Activated CD8-positive, alpha-beta memory T cell treated with anti-CD3 and anti-CD28 coated beads, Interleukin-2, amount 50 U/mL, for 24 hours (primary cell): ENCODE measurements around the gene ADAMTS16.

Experiments
- DNase-seq: peaks from one replicate; pipeline ENCODE4 v3.0.0-alpha.2; 2020; ENCODE audit errors: extremely low read depth

Gene ADAMTS16

DNA sequence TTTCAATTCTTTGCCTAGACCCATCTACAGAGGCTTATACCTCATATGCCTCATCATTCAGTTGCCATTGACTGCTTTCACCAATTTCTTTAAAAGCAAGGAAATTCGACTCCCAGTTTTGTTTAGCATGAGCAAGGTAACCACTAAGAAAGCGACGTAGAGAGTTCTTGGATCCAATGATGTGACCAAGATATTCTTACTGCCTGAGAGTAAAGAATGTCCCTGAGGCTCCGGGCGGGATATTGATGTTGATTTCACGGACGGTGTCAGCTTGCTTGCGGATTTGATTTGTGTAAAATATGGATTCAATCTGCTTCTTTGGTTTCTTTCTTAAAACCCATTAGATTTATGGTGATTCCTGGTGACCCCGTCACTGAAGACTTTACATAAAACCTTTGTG is 147.3 kb downstream of the ADAMTS16 start:
- no peak for DNase-seq

DNA sequence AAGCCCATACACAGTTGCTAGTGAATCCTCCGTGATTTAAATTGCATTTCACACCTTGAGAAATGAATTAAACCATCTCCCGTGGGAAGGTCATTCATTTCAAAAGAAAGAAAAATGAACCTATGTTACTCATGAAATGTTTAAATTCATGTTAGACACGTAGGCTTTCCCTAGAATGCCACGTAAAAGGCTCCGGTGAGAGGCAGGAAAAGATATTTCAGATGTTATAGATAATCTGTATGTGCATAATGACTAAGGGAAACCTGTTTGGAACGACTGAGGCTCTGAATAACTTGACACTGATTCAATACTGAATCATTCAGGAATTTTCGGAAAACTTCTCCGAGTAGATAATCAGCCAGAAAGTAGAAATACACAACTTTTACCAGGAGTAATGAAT is 148.1 kb downstream of the ADAMTS16 start:
- DNase-seq = no peak

DNA sequence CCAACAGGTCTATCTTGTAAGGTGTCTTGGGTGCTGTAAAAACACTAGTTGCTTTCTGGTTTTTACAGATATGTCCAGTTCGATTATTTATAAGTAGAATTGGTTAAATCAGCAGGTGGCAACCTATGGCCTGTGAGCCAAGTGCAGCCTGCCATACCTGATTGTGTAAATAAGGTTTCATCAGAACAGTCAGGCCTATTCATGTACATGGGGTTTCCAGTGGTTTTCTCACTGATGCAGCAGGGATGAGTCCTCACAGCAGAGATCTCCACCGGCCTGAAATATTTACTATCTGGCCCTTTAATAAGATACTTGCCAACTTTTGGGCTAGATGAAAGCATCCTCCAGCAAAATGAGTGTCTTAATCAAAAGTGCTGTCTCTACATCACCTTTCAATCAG is 149.4 kb downstream of the ADAMTS16 start:
- DNase-seq = no peak

DNA sequence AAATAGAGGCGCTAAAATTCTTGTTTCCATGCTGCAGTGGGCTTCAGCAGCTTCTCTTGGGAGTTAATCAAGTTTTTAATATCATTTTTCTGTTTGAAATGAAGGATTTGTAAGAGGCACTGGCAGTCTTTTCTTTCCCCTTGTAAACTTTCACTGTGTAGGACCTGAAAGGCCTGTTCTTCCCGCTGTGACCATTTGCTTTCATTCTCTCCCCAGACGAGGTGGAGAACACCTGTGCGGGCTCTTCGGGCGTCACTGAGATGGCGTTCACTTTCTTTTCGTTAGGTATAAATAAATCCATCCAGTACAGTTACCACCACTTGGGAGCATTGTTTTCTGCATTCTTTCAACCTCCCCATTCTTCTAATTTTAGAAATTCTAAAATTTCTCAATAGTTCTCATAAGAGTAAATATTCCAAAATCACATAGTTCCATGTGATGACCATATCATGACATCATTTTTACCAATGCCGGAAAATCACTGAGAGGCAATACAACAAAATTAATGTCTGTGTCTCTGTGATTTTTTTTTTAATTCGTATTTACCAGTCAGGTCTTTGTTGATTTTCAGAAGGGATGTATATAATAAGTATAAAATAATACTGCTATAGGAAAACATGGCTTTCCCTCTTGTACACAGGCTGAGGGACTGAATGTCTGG is 150.7 kb downstream of the ADAMTS16 start:
- DNase-seq = no peak

DNA sequence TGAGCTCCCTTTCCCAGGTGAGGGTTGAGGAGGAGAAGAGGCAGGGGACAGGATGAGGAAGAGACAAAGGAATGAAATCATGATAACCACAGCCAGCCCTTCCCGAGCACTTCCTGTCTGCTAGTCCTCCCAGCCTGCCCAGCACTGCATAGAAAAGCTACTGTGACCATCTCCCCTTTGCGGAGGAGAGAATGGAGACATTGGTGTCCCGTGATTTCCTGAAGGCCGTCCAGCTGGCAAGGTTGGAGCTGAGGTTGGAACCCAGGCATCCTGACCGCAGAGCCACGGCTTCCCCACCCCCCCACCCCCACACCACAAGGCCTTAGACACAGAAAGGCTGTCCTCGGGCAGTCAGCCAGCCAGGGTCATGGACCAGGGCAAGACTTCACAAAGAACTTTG is 151.2 kb downstream of the ADAMTS16 start:
- no peak for DNase-seq

DNA sequence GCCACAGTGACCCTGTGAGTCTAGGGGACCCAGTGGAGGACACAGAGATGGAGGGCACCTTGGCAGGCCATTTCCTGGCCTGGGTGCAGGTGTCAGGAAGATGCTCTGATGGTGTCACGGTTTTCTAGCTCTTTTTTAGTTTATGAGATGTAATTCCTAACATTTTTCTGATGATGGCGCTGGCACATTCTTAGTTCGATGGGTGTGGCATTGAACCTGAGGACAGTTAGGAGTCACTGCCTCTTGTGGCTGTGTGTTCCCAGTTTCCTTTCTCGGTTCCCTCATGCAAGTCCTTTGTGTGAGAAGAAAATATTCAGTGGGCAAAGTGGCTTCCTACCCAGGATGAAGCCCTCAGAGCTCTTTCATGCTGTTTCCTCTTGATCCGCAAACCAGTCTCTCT is 152.9 kb downstream of the ADAMTS16 start:
- DNase-seq = no peak

DNA sequence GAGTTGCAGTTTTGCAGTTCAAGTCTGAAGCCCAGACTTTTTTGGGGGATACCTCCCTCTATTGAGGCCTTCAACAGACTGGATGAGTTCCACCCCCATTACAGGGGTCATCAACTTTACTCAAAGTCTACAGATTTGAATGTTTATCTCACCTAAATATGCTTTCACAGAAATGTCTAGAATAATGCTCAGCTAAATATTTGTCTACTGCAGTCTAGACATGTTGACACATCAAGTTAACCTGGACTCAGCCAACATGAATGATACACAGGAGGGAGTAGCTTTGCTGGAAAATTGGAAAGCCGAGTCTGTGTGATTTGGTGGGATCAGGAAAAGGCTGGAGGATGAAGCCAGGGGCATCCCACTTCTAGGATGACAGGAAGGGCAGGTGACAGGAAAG is 154.3 kb downstream of the ADAMTS16 start:
- DNase-seq = no peak

DNA sequence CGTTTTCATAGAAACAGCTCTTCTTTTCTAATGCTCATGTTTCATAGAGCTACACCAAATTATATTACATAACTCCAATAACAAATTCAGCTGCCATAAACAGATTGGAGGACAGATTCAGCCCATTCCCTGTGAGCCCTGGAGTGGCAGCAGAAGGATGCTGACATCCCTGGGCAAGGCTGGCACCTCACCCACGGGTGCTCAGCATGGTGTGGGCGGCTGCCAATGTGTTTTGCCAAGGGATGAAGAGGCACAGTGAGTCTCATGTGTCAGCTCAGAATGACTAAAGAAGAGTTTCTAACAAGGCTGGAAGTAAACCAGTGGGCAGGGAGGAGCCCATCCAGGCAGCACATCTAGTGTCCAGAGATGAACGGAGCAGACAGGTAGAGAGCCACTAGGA is 155.2 kb downstream of the ADAMTS16 start:
- DNase-seq = no peak

DNA sequence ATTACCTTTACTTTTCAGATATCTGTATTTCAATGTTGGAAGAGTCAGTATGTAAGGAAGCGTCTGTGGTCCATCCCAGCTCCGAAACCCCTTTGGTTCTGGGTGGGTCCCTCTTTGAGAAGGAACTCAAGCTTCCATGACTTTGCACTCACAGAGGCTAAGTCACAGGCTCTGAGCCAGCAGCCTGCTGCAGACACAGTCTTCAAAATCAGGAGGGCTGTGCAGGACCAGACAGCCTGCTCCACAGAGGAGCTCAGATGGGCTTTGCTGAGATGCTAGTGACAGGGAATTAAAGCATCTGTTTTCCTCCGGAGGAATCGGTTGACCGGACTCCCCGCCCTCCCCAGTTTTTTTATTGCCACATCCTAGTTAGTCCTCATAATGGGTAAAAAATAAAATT is 155.9 kb downstream of the ADAMTS16 start:
- no peak for DNase-seq

DNA sequence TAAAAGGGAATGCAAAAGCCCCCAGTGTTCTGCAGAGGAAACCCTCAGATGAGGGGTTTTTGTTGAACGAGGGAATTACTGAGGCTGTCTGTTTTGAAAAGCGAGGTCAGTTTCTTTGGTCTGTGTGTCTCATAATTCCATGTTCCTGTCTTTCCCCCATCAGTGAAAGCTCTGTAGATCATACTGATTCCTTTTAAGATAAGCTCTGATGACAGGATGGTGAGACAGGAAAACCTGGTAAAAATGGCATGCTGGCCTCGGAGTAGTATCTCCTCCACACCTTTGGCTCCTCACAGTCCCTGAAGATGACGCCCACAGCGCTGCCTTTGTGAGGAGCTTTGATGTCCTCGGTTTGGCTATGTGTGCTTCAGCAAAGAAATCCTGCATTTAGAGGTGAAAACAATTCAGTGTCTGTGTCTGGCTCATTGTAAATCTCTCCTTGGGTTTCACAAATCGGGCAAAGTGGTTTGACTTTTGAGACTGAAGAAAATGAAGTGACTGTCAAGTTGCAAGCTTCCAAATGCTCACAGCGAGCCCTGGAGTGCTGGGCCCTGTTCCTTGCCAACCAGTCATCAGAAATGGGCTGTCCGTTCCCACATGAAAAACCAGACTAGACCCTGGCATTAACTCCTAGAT is 157.4 kb downstream of the ADAMTS16 start:
- no peak for DNase-seq

DNA sequence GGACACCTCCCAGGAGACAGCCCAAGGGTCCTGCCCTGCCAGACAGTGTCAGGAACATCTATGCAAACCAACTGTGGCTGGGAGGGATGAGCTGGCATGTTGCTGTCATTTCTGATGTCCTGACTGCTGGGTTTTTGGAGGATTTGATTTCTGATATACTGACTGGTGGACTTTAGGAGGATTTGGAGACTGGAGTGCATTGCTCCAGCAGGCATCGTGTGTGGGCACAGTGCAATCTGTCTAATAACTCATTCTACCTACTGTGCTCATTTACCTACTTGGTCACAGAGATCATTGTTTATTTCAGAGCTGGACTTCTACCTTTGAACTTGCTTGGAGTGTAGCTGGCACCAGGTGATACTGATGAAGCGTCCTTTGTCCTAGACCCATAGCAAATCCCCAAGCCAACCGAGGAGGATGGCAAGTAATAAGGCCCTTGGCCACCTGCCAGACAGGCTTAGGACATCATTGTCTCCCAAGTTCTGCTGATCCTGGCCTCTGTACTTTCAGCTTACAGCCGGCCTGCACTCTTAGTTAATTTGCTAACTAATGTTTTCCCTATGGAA is 158.0 kb downstream of the ADAMTS16 start:
- DNase-seq = no peak

DNA sequence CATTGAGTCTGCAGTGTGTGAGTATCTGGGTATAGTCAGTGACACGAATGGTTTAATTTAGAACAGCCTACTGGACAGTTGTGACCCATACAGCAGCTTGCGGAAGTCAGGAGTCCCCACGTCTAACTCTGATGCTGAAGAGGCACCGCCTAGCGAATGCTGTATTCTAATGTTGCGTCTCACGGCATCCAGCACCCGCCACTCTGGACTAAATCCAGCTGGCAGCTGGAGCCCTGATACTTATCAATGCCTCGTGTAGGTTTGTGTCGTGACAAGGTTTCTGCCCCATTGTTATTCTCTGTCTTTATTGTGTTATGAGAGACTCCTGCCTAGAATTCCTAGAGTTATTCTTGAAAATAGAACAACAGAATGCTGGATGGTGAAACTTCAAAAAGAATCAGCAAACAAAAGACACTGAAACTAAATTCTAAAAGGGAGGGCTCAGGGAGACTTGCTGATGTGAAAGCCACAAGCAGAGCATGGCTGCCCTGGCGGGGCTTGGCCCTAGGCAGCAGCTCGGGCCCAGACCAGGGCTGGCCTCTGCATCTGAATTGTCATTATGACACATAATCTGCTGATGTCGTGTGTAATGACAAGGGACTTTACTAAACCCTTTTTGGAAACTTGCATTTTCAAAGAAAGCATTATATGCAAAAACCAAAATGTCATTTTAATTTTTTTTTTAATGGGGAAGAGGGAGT is 158.9 kb downstream of the ADAMTS16 start:
- no peak for DNase-seq

DNA sequence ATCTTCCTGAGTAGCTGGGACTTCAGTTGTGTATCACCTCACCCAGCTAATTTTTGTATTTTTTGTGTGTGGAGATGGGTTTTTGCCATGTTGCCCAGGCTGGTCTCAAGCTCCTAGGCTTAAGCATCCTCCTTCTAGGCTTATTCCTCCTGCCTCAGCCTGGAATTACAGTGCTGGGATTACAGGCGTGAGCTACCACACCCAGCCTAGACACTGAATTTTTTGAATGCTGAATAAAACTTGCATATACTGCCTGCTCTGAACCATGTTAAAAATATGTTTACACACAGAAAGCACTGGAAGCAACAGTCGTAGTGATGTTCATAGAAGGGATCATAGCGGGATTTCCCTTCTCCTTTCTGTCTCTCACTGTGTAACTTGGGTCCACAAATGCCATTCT is 161.0 kb downstream of the ADAMTS16 start:
- DNase-seq = no peak

DNA sequence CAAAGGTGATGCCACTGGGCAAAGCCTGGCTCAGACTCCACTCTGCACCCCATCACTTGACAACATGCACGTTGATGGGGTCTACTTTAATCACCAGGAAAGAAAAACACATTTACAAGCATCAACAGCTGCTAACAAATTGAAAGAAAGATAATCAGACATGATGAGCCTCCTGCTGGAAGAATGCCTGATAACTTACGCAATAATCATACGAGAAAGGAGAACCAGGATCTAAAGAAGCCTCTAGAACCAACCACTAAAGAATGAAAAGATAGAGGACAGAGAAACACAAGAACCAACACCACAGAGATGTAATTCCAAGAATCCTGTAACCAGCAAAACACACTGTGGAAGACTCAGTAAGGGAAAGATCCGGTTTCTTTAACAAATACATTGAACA is 162.1 kb downstream of the ADAMTS16 start:
- DNase-seq = no peak

DNA sequence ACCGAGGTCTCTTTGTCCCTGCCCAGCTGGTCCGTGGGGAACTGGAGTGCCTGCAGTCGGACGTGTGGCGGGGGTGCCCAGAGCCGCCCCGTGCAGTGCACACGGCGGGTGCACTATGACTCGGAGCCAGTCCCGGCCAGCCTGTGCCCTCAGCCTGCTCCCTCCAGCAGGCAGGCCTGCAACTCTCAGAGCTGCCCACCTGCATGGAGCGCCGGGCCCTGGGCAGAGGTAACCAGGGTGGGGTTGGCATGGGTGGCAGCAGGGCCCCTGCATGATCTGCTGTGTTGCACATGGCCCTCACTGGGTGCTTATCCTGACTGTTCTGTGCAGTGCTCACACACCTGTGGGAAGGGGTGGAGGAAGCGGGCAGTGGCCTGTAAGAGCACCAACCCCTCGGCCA is 163.1 kb downstream of the ADAMTS16 start:
- DNase-seq = no peak

DNA sequence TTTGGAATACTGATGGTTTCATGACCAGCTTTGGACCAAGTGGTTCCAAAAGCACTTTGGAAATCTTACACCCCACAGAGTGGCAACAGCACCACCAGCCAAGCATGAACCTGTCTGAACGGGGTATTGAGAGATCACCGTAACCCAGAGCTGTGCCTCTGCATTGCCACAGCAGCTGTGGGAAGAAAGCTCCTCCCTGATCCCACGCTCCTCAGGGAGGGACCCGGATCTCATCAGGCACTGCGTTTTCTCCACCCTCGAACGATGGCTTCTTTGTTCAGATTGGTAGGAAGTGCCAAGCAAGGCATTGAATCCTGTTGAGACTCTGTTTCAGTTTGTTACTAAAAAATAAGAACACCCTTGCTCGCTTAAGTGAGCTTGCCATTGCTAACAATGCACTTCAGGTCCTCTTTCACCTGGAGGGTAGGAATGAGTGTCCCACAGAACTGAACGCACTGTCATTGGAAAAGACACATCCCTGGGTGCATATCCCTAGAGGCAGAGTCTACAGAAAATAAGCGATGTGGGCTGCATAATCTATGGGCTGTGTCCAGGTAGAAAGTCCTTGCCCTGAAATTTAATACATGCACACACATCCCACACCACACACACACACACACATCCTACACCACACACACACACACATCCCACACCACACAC is 164.4 kb downstream of the ADAMTS16 start:
- no peak for DNase-seq

DNA sequence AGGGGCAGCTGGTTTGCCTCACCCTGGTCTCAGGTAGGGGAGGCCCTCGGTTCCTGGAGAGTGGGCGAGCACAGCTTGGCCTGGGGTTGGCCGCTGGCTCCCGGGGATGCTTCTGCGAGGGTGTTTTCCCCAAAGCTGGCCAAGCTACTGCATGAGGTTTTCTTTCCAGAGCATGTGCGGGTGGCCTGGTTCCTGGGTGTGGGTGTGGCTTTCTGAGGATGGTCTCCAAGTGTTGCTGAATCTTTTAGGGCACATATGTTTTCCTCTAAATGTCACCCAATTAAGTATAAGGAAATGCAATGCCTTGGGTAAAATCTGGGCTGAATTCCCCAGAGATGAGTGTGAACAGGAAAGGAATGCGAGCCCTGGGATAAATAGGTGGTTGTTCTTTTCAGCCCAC is 166.6 kb downstream of the ADAMTS16 start:
- no peak for DNase-seq

DNA sequence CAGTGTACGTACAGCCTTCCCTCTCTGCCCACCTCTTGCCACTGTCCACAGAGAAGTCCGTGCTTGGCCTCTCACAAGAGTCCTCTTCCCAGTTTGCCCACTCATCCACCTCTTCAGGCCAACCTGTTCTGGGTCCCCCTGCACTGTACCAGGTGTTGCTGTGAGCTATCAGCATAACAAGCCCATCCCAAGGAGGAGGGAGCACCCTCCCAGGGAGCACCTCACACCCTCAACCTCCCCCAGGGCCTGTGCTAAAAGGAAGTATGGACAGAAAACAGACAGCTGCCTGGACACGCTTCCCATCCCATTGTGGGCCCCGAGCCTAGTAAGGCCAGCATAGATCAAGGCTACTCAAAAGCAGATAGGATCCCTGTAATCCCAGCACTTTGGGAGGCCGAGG is 168.2 kb downstream of the ADAMTS16 start:
- no peak for DNase-seq

DNA sequence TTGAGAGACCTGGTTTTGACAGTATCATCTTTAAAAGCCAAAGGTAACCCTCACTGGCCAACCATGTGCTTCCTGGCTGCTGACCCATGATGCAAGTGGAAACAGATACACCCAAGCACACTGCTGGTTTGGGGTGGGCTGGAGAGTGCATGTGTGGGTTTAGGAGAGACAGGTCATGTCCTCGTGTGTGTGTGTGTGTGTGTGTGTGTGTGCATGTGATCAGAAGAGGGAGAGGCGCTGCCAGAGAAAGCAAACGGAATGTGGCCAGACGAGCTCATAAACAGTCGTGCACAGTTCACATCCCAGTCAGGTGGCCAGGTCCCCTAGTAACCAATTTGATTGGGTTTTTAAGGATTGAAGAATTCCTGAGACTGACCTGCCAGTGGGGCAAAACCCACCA is 169.5 kb downstream of the ADAMTS16 start:
- no peak for DNase-seq

DNA sequence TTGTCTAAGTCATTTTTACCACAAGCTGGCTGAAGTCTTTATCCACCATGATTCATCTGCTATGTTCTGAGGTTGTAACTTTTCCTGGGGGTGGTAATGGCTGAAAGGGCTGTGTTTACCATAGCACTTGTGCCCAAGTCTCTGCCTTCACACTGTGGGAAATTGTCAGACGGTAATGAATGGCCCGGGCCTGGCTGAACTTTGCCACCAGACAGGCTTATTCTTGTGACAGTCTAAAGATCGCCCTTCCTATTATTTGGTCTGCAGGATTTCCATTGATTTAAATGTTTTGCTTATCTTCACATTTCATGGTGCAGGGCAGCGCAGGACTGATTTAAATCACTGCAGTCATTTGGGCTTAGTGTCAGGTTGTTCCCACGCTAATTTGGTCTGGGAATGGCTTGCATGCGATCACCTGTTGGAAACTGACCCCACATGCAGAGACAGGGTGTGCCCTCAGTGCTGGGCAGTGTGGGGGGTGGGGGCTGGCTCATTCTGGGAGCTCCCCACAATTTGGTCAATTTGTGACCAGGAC is 173.0 kb downstream of the ADAMTS16 start:
- no peak for DNase-seq

DNA sequence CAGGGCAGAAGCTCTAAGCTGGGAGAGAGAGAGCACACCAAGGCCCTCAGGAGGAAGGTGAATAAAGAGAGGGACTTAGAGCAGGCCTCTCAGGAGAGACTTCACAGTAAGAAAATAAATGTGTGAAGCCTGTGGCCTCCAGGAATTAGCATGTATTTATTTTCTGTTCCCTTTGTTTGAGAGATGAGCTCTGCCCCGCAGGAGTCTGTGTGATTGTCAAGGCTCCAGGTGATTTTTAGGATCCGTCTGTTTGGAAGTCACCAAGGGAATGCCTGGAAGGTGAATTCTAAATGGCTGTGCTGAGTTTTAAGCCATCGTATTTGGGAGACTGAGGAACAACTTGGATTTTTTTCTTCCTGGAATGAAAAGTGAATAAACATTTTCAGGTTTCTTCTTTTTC is 174.0 kb downstream of the ADAMTS16 start:
- no peak for DNase-seq

DNA sequence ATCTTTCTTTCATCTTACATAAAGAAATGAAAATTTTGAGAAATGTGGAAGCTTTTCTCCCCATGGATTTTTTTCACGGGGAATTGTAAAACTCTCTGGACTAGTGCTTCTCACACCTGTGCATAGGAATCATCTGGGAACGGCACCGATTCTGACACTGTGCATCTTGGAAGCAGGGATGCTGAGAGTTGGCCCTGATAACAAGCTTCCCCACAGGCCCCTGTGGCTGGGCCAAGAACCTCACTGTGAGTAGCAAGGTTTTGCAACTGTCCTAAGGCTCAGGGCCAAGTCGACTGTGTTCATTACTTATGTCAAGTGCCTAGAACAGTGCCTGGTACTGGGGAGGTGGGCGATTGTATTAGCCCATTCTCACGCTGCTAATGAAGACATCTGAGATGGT is 174.5 kb downstream of the ADAMTS16 start:
- DNase-seq = no peak
